ENCODE data around the gene LMF1.
"Not testable (repeated sequence)": the region's sequence is repeated elsewhere in the genome, so short reads cannot be mapped to it uniquely, and the experiment has no call there.

Gene LMF1

DNA sequence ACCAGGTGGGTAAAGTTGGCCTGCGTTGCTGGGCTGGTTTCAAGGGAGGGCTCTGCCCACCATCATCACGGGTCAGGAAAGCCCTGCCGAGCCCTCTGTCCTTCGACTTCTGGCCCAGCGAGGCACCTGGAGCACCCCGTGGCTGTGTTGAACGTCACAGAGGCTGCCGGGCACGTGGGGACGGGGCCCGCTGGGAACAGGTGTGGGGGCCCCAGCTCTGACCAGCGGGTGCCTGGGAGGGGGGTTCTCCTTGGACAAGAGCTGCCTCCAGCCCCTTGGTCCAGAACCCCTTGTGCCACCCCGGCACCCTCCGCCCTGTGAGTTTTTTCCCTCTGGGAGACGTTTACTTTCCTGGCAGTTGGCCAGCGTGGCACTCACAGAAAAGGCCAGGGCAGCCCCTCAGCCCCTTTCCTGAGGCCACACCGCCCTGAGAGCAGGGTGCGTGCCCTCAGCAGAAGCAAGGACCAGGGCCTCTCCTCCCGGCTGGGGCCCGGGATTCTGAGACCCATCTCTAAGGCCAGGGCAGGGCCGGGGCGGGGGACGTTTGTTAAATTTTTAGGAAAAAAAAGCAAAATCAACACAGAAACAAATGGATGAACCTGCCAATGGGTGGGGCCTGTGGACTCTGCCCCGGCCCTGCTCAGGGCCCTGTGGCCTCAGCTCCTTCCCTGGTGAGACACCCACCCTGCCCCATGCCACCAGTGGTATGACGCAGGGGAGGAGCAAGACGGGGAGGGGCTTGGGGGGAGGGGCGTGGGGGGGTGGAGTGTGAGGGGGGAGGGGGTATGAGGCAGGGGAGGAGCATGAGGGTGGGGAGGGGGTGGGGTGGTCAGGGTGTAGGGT, 139.0 kb downstream of the LMF1 start:
- DNase-seq (ENCODE audit: low read depth, low spot score): no peak

DNA sequence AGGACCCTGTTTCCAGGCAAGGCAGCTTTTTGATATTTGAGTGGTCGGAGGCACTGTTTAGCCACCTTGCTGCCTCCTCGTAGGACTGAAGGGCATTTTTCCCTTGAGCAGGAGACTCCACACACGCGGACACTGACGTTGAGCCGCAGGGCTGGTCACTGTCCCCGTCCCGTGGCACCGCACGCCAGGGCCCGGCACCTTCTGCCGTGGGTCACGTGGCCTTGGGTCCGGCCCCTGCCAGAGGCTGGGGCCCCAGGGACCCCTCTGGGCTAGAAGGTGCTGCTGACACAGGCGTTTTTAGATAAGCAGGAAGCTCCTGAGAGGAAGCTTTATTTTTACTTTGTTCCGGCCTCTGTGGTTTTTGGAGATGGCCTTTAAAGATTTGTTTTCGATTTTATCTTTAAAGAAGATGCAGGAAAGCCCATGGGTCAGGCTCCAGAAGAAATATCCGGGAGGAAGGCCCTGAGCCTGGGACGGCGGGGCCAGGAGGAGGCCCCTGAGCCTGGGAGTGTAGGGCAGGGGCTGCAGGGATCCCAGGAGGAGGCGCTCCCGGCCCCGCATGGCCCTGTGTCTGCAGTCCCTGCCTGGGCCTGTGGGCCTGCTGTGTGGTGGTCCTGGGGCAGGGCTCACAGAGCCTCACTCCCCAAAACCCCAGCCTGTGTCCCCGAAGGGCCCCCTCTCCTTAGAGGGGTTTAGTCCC, 139.8 kb downstream of the LMF1 start:
- no peak for DNase-seq (ENCODE audit: low read depth, low spot score)

DNA sequence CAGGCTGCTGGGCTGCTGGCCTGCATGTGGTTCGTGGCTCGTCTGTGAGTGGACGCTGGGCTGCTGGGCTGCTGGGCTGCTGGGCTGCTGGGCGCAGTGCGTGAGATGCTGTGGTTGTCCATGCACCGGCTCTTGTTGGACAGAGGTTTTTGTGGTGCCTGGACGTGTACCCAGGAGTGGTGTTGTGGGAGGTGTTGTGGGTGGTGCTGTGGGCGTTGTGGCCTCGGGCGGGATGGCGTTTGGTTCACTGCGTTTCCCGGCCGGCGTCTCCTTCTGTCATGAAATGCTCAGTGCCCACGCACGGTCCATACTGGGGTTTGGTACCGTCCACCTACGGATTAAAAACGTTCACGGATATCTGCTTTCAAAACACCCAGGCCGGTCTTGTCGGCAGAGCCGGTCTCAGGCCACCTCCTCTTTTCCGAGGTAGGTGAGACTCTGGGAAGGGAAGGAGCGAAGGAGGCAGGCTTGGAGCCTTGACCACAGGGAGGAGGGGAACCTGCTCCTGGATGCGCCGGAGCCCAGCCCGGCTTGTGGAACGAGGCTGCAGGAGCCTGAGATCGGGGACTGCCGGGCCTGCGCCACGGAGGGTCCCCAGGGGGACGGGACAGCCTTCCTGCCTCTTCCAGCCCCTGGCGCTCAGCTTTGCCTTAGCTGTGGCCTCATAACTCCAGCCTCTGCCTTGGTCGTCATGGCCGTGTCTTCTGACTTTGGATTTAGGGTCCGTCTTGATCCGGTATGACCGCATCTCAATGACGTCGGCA, 140.5 kb downstream of the LMF1 start:
- DNase-seq (ENCODE audit: low read depth, low spot score): no peak

DNA sequence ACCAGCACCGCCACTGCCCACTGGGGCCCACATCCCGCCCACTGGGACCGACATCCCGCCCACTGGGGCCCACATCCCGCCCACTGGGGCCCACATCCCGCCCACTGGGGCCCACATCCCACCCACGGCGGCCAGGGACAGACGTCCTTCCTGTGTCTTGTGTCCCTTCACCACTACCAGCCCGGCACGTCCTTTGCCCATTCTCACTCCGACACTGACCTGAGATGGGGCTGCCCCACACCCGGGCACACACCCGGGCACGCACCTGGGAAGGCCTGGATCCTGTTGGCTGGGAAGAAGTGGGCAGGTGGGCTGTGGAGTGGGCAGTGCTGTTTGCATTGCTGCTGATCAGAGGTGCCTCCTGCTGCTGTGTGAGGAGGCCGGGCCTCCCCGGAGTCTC, 141.9 kb downstream of the LMF1 start:
- DNase-seq (ENCODE audit: low read depth, low spot score): no peak

DNA sequence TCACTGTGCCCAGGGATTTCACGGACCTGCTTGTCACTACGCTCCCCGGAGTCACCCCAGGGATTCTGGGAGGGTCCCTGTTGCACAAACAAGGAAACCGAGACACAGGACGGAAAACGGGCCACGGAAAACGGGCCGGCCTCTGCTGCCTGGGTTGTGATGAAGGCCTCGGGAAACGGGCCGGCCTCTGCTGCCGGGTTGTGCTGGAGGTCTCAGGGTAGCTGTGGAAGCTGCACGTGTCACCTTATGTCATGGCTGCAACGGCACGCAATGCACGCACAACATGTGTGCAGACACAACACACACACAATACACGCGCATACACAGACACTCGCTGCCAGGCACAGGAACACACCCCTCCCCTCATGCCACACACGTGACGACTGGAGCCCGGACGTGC, 143.3 kb downstream of the LMF1 start:
- DNase-seq (ENCODE audit: low read depth, low spot score): no peak

DNA sequence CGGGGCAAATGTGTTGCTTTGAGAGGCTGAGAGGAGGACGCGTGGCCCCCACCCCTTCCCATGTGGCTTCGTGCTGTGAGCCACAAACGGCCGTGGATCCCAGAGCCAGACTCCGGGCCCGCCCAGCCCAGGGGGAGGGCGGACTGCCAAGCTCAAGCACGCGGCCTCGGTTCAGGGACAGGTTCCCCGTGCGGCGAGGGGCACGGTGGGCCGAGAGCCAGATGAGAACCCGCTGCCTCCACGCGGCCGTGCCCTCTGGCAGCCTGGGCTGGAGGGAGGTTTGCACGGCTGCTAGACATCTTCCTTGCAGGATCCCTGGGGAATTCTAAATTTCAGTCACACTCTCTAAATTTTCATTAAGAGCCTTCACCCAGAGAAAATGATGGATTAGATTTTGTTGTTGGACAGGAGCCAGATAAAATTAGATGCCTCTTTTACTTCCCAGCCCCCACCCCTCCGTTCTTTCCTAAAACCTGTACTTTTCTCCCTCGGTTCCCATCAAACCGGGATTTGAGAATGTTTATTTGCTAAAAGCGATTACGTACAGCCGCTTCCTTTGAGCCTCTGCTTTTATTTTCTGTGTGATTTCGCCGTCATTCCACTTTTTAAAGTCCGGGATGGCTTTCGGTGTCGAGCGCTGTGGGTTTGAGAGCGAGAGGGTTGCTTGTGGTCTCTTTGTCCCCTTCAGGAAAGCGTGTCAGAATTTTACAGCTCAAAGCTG, 145.3 kb downstream of the LMF1 start:
- peak; percentile 61 for DNase-seq (ENCODE audit: low read depth, low spot score)

DNA sequence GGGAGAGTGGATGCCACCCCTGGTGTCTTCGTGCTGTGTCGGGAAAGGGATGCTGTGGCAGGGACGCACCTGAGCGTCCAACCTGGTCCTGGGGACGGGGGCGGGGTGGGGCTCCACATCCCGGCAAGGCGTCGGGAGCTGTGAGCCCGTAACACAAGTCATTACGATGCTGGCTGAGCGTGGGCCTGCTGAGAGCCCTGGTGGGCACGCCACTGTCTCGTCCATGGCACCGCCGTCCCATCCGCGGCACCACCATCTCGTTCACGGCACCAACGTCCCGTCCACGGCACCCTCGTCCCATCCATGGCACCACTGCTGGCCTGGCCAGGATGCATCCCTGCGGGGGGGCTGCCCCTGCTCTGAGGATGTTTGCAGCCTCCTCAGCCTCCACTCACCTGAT, 146.2 kb downstream of the LMF1 start:
- DNase-seq (ENCODE audit: low read depth, low spot score): no peak

DNA sequence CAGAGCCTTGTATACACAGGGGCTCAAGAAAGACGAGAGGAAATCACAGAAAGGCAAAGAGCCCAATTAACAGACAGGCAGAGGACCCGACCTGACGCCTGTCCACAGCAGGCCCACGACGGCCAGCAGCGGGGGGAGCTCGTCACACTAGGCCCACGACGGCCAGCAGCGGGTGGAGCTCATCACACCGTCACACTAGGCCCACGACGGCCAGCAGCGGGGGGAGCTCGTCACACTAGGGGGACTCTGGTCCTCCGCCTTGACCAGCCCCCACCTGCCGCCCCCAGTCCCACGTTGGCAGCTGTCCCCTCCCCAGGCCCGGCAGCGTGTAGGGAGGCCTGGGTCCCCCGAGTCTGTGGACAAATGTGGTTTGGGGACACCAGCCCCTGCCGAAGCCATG, 146.6 kb downstream of the LMF1 start:
- DNase-seq (ENCODE audit: low read depth, low spot score): no peak

DNA sequence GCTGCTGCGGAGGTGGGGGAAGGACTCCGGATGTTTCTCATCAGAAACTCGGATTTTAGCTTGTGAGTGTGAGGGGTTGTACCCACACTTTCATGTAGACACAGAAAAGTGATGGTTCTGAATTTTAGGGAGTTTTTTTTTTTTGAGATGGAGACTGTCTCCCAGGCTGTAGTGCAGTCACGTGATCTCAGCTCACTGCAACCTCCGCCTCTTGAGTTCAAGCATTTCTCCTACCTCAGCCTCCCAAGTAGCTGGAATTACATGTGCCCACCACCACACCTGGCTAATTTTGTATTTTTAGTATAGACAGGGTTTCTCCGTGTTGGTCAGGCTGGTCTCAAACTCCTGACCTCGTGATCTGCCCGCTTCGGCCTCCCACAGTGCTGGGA, 147.9 kb downstream of the LMF1 start:
- DNase-seq (ENCODE audit: low read depth, low spot score): no peak

DNA sequence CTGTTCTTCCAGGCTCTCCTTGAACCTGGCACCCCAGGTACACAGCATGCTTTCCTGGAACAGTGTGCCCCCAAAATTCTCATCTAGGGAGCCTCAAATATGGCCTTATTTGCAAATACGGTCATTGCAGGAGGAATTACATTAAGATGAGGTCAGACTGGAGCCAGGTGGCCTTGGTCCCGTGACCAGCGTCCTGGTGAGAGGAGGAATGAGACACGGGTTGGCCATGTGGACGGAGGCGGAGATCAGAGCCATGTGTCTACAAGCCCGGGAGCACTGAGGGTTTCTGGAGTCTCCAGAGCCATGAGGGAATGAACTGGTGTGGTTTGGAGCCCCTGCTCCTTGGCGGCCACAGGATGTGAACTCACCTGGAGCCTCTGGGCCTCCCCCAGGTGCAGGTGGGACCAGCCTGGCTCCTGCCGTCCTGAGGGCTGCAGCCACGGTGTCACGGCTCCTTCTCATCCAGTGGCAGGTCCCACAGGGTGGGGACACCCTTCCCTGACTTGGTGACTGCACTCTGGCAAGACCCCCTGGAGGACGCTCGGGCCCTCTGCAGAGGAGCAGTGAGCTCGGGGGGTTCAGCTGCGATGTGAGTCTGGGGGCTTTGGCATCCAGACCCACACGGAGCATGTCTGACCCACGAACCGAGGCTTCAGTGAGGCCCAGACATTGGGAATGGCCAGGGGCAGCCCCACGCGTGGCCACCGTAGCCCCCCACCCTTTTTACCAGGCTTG, 148.4 kb downstream of the LMF1 start:
- no peak for DNase-seq (ENCODE audit: low read depth, low spot score)

DNA sequence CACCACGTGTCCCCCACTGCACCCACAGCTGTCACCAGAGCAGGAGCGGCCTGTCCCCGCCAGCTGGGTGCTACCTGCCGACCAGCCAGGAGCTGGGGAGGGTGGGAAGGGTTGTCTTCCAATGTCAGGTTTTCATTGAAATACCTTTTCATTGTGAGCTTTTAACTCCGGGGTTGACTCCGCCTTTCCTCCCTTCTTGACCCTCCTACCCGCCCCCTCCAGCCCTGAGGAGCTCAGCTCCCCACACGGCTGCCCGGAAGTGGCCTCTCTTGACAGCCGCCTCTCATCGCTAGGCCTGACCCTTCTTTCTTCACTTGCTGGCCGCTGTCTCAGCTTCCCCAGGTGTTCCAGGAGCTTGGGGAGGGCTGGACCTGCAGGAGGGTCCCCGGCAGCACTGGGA, 149.0 kb downstream of the LMF1 start:
- DNase-seq (ENCODE audit: low read depth, low spot score): no peak

DNA sequence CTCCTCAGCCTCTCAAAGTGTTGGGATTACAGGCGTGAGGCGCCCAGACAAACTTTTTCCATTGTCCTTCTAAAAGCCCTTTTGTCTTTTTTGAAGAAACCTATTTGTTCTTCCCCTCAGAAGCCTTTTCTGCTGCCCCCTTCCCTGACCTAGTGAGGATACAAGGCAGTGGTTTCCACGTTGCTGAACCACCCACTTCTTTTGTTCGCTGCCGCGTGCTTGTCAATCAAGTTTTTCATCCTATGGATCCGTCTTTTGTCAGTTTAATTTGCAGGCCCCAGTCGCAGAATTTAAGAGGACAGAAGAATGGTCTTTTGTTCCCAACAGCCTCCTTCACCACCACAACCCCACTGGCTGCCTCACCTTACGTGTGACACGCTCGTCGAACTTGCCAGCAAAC, 150.0 kb downstream of the LMF1 start:
- DNase-seq (ENCODE audit: low read depth, low spot score): no peak

DNA sequence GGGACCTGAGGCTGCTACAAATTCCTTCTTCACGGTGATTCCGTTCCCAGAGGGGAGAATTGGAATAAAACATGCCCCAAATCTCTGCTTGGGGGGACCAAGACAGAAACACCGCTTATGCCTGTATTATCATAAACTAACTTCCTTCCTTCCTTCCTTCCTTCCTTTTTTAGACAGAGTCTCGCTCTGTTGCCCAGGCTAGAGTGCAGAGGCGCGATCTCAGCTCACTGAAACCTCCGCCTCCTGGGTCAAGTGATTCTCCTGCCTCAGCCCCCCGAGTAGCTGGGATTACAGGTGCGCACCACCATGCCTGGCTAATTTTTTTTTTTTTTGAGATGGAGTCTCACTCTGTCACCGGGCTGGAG, 150.8 kb downstream of the LMF1 start:
- not testable (repeated sequence) for DNase-seq (ENCODE audit: low read depth, low spot score)

DNA sequence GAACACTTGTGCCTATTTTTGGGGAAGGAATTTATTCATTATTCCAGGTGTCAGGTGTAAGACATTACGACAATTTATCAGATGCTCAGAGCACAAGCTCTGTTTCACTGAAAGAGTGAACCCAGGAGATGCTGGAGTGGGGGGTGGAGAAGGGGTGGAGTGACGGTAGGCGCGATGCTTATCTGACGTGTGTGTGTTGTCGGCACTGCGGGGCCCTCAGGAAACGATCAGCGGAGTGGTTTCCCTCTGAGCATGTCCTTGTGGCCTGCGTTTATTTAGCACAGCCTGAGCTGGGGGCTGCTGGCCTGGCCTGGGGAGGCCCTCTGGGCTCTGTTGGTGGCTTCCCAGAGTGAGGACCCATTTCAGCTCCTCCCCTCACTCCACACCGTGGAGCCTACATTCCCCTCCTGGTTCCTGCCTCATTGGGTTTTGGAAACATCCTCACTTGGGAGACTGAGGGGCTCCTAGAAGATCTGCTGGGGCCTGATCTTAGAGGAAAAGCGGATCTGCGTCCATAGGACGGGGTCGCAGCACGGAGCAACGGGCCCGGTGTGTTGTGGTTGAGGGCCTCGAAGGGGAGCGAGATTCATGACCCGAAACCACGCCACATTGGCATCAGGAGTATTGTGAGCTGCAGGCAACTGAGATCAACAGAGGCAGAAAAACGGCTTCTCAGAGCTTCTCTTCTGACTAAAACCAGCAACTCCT, 151.3 kb downstream of the LMF1 start:
- no peak for DNase-seq (ENCODE audit: low read depth, low spot score)

DNA sequence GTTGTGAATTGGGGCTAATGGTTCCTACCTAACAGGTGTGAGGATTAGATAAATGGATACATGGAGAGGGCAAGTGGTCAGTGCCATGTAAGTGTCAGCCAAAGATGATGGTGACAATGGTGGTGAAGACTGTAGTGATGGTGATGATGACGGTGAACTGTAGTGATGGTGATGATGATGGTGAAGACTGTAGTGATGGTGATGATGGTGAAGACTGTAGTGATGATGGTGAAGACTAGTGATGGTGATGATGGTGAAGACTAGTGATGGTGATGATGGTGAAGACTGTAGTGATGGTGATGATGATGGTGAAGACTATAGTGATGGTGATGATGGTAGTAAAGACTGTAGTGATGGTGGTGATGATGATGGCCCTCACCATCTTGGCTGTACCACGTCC, 152.2 kb downstream of the LMF1 start:
- DNase-seq (ENCODE audit: low read depth, low spot score): no peak

DNA sequence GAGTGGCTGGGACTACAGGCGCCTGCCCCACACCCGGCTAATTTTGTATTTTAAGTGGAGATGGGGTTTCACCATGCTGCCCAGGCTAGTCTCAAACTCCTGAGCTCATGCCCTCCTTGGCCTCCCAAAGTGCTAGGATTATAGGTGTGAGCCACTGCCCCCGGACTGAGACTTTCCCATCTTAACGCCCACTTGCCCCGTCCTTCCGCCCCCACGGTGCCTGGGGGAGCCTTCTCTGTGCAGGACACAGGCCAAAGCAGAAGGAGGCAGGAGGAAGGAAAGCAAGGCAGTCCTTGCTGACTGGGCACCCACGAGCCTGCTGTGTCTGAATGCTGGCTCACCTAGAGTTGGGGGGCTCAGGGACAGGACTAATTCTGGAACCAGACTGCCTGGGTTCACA, 152.7 kb downstream of the LMF1 start:
- no peak for DNase-seq (ENCODE audit: low read depth, low spot score)

DNA sequence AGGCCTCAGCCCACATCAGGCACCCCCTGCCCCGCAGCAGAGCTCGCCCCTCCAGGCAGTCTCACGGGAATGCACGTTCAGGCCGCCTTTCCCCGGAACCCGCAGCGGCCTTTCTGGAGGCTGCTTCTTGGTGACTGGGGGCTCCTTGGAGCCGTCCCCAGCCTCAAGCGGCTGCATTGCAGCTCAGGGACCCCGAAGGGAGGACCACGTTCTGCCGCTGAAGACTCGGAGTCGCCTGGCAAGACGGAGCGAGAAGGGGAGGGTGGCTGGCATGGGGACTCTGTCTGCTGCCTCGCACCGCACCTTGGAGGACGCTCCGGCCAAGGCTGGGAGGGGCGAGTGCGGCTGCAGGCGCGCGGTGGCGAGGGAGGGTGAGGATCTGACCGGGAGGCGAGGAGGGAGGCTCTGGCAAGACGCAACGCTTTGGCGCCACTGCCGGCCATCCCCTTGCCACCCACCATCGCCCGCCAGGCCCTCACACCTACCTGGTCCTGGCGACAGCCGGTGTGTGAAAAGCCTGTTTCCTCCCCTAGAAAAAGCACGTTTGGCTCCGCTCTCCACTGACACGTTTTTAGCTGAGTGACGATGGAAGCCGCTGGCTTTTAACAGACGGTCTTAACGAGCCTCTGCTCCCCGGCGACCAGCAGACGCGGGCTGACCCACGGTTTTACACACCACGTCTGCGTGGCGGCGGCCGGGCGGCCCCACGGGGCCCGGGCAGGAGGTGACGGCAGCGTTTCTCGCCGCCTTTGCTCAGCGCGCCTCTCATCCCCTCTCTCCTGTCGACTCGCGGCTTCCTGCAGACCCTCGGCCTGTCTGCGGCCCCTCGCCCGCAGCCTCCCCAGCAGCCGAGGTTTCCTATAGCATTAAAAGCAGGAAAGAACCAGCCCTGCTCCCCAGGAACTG, 153.5 kb downstream of the LMF1 start:
- DNase-seq (ENCODE audit: low read depth, low spot score): no peak

DNA sequence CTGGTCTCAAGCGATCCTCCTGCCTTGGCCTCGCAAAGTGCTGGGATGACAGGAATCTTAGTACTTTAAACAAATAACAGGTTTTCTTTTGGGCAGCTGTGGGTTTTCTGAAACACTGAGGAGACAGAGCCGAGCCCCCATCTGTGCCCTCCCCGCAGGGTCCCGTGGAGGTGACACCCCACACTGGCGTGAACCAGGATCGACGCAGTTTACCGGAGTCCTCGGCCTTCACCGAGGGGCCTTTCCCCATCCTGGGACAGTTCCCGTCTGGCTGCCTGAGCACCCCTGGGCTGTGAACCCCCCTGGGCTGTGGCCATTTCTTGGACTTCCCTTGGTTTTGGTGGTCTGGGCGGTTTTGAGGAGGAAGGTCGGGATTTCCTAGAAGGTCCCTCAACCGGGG, 154.9 kb downstream of the LMF1 start:
- no peak for DNase-seq (ENCODE audit: low read depth, low spot score)

DNA sequence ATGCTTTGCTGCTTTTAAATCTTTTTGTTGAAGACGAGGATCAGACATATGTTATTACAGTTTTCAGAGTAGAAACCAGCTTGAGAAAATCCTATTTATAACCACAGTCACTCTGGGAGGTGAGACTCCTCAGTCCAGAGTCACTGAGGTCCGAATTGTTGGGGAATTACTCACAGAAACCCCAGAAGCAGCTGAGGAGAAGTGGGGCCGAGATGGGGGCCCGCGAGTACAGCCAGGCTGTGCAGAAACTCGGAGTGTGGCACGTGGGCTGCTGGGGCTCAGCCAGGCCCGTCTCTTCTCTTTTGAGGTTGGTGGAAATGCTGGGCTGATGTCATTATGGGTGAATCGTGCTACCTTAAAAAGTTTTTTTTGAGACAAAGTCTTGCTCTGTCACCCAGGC, 155.8 kb downstream of the LMF1 start:
- peak; percentile 76 for DNase-seq (ENCODE audit: low read depth, low spot score)

All from astrocyte of the hippocampus (primary cell).